Rectal smooth muscle tissue (tissue), 1 donor: ENCODE data around the gene PAK3.
A peak's percentile ranks its signal among the peaks of the same experiment; 100 is the strongest.

ENCODE experiments used
- H3K27ac ChIP-seq: one replicate; pipeline ENCODE4 v1.7.0; 2013; ENCODE audit warnings: low read depth, low read length, inconsistent platforms
- H3K27me3 ChIP-seq: one replicate; pipeline ENCODE4 v1.7.0; 2013; ENCODE audit warnings: low read length; ENCODE audit not compliant: control insufficient read depth, insufficient read depth
- H3K36me3 ChIP-seq: one replicate; pipeline ENCODE4 v1.7.0; 2013; ENCODE audit warnings: low read length; ENCODE audit not compliant: control insufficient read depth, insufficient read depth
- H3K4me1 ChIP-seq: one replicate; pipeline ENCODE4 v1.7.0; 2013; ENCODE audit warnings: low read length; ENCODE audit not compliant: control insufficient read depth, insufficient read depth
- H3K4me3 ChIP-seq: one replicate; pipeline ENCODE4 v1.7.0; 2013; ENCODE audit warnings: low read length
- H3K9ac ChIP-seq: one replicate; pipeline ENCODE4 v1.7.0; 2013; ENCODE audit warnings: low read length

PAK3 gene

GRCh38 chrX:111095974-111096895, at the start of gene PAK3:
Gene PAK3 (plus strand): TSS chrX:111096191. CDS start chrX:111123104, 26,913 bp downstream.
- peaks cover 3% of the 10 kb centered on the region for H3K27me3 ChIP-seq
- H3K4me3 ChIP-seq: peak within 1 kb of the TSS; percentile 64
- H3K36me3 ChIP-seq: no peaks in the 10 kb centered on the region
- no peaks in the 10 kb centered on the region for H3K4me1 ChIP-seq
- peak within 1 kb of the TSS; percentile 40 for H3K27ac ChIP-seq
- H3K9ac ChIP-seq: peak within 1 kb of the TSS; percentile 3

GRCh38 chrX:111047575-111047974, 48.4 kb upstream of the PAK3 start:
- H3K36me3 ChIP-seq: no peaks in the 10 kb centered on the region
- H3K4me1 ChIP-seq: no peaks in the 10 kb centered on the region
- no peak overlapping the region for H3K9ac ChIP-seq
- no peak overlapping the region for H3K27ac ChIP-seq
- no peaks in the 10 kb centered on the region for H3K27me3 ChIP-seq
- no peak overlapping the region for H3K4me3 ChIP-seq

GRCh38 chrX:111052478-111052877, 43.5 kb upstream of the PAK3 start:
- Histone ChIP-seq H3K4me1 (no peaks in the 10 kb centered on the region), H3K27ac (no peak overlapping the region), H3K27me3 (no peaks in the 10 kb centered on the region), H3K9ac (no peak overlapping the region), H3K4me3 (no peak overlapping the region), H3K36me3 (no peaks in the 10 kb centered on the region)

GRCh38 chrX:111071542-111072277, 24.3 kb upstream of the PAK3 start:
- Histone ChIP-seq H3K4me1 (no peaks in the 10 kb centered on the region), H3K9ac (no peak overlapping the region), H3K36me3 (no peaks in the 10 kb centered on the region), H3K4me3 (no peak overlapping the region), H3K27me3 (no peaks in the 10 kb centered on the region), H3K27ac (no peak overlapping the region)

- no peak overlapping the region for H3K9ac ChIP-seq
- no peaks in the 10 kb centered on the region for H3K4me1 ChIP-seq
- H3K36me3 ChIP-seq: no peaks in the 10 kb centered on the region
- H3K27me3 ChIP-seq: peaks cover 2% of the 10 kb centered on the region
- no peak overlapping the region for H3K27ac ChIP-seq
- no peak overlapping the region for H3K4me3 ChIP-seq
These were observed 12.9 kb upstream of the PAK3 start for GRCh38 chrX:111083081-111083480.

- H3K36me3 ChIP-seq: no peaks in the 10 kb centered on the region
- H3K9ac ChIP-seq: no peak overlapping the region
- H3K27ac ChIP-seq: no peak overlapping the region
- H3K27me3 ChIP-seq: peaks cover 2% of the 10 kb centered on the region
- no peaks in the 10 kb centered on the region for H3K4me1 ChIP-seq
- no peak overlapping the region for H3K4me3 ChIP-seq
These were observed 9.4 kb upstream of the PAK3 start for GRCh38 chrX:111086591-111087006.

DNA sequence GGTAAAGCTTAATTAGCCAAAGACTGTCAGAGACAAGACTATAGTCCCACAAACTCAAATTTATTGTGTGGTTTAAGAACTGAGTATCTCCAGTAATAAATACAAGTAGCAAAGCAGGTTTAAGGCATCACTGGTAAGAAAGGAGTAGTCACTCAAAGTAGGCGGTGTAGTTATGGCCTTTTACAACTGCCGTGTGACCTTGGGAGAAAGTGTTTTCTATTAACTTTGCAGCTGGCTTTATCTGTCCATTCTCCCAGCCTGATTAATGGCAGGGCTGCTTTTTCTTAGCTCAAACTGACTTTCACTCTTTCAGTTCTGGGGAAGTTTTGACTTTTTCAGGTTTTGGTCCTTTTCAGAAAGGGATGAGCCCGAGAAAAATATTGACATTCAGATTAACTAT, 7.4 kb upstream of the PAK3 start:
- H3K36me3 ChIP-seq: no peaks in the 10 kb centered on the region
- no peak overlapping the region for H3K9ac ChIP-seq
- H3K27me3 ChIP-seq: peaks cover 2% of the 10 kb centered on the region
- no peak overlapping the region for H3K27ac ChIP-seq
- H3K4me1 ChIP-seq: no peaks in the 10 kb centered on the region
- H3K4me3 ChIP-seq: no peak overlapping the region

DNA sequence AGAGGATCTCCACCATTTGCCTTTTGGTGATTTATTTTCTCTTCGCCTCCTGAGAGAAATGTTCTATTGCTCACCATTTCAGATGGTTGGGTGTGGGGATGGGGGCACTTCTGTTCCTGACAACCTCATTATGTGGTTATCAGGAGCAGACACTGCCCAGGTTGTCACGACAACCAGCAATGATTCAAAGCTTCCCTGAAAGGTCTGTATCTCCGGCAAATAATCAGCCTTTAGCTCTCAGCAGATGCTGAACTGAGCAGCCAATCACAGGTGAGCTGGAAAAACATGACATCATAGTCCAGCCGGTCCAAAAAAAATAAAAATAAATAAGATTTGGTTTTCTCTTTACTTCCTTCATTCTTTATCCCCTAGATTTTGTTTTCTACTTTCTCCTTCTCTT, 5.5 kb upstream of the PAK3 start:
- Histone ChIP-seq H3K27ac (no peak overlapping the region), H3K27me3 (peaks cover 2% of the 10 kb centered on the region), H3K4me1 (no peaks in the 10 kb centered on the region), H3K9ac (no peak overlapping the region), H3K4me3 (no peak overlapping the region), H3K36me3 (no peaks in the 10 kb centered on the region)

GRCh38 chrX:111098874-111099273, 2.9 kb downstream of the PAK3 start:
- Histone ChIP-seq H3K9ac (no peak overlapping the region), H3K27me3 (peaks cover 3% of the 10 kb centered on the region), H3K36me3 (no peaks in the 10 kb centered on the region), H3K27ac (no peak overlapping the region), H3K4me3 (no peak overlapping the region), H3K4me1 (peaks cover 5% of the 10 kb centered on the region)

GRCh38 chrX:111100191-111100590, 4.2 kb downstream of the PAK3 start:
- Histone ChIP-seq H3K27me3 (peaks cover 3% of the 10 kb centered on the region), H3K4me3 (no peak overlapping the region), H3K27ac (no peak overlapping the region), H3K9ac (no peak overlapping the region), H3K36me3 (no peaks in the 10 kb centered on the region), H3K4me1 (peaks cover 5% of the 10 kb centered on the region)

DNA sequence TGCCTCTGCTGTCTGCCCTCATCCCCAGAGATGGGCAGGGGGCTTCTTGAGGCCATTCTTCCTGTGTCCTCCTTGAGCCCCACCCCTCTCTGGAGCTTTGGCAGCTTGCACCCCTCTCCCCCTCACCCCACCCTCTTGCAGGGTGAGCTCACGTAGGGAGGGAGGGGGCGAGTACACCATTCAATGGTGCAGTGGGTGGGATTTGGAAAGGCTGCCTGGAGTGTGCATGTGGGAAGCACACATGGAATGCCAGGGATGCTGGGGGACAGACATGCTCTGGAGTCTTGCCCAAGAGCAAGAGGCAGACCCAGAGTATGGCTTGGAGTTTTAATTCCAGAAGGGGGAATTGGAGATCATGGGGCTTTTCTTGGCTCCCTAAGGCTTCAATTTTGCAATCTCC, 5.6 kb downstream of the PAK3 start:
- Histone ChIP-seq H3K4me3 (no peak overlapping the region), H3K27me3 (no peaks in the 10 kb centered on the region)

GRCh38 chrX:111102636-111103035, 6.6 kb downstream of the PAK3 start:
- Histone ChIP-seq H3K9ac (no peak overlapping the region), H3K4me3 (no peak overlapping the region), H3K27me3 (no peaks in the 10 kb centered on the region), H3K27ac (no peak overlapping the region), H3K36me3 (no peaks in the 10 kb centered on the region), H3K4me1 (peaks cover 5% of the 10 kb centered on the region)

More for the DNA sequence above, 5.6 kb downstream of the PAK3 start:
- Histone ChIP-seq H3K9ac (no peak overlapping the region), H3K27ac (no peak overlapping the region), H3K36me3 (no peaks in the 10 kb centered on the region), H3K4me1 (peaks cover 5% of the 10 kb centered on the region)
